A549 (cell line): ENCODE measurements around the gene CPNE4.

Source experiments
- MYC ChIP-seq: IDR thresholded peaks from 2 replicates; pipeline ENCODE4 v1.6.1; 2012; ENCODE audit warnings: mild to moderate bottlenecking, inconsistent platforms, low read length, improper control_type of control experiment, borderline replicate concordance
- TF ChIP-seq, protein P1 (sequence below): fragments of >200 bp; sonication (Bioruptor Twin); formaldehyde crosslinking; IDR thresholded peaks from 3 replicates; pipeline ENCODE4 v1.5.1; 2016

- no peak for TF ChIP-seq MYC
- TF ChIP-seq, protein P1, sequence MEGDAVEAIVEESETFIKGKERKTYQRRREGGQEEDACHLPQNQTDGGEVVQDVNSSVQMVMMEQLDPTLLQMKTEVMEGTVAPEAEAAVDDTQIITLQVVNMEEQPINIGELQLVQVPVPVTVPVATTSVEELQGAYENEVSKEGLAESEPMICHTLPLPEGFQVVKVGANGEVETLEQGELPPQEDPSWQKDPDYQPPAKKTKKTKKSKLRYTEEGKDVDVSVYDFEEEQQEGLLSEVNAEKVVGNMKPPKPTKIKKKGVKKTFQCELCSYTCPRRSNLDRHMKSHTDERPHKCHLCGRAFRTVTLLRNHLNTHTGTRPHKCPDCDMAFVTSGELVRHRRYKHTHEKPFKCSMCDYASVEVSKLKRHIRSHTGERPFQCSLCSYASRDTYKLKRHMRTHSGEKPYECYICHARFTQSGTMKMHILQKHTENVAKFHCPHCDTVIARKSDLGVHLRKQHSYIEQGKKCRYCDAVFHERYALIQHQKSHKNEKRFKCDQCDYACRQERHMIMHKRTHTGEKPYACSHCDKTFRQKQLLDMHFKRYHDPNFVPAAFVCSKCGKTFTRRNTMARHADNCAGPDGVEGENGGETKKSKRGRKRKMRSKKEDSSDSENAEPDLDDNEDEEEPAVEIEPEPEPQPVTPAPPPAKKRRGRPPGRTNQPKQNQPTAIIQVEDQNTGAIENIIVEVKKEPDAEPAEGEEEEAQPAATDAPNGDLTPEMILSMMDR, result no peak
Measured at GRCh38 chr3:131597816-131598215, 437.0 kb downstream of the CPNE4 start.
